WERI-Rb-1 (cell line): ENCODE measurements around the gene SHROOM2.

Experiments used
- DNase-seq: peaks from one replicate; pipeline ENCODE4 v3.0.0-alpha.2; 2020
- H3K27ac ChIP-seq: fragments of 250-450 bp; sonication (Bioruptor Pico); 2 replicates; pipeline ENCODE4 v1.5.1; 2020; ENCODE audit warnings: mild to moderate bottlenecking, moderate library complexity
- H3K27me3 ChIP-seq: fragments of 250-450 bp; sonication (Bioruptor Pico); 2 replicates; pipeline ENCODE4 v1.5.1; 2021; ENCODE audit warnings: mild to moderate bottlenecking, low read depth, moderate library complexity; ENCODE audit not compliant: insufficient read depth, severe bottlenecking
- H3K36me3 ChIP-seq: fragments of 250-450 bp; sonication (Bioruptor Pico); 2 replicates; pipeline ENCODE4 v1.5.1; 2020; ENCODE audit warnings: mild to moderate bottlenecking, moderate library complexity
- H3K4me3 ChIP-seq: 2 replicates; pipeline ENCODE4 v1.5.1; 2011; ENCODE audit warnings: low read depth, mild to moderate bottlenecking, control low read depth, low read length
- H3K9me3 ChIP-seq: fragments of 250-450 bp; sonication (Bioruptor Pico); 2 replicates; pipeline ENCODE4 v1.5.1; 2021; ENCODE audit warnings: mild to moderate bottlenecking, moderate library complexity; ENCODE audit not compliant: severe bottlenecking
- CTCF ChIP-seq: IDR thresholded peaks from 2 replicates; pipeline ENCODE4 v1.5.1; 2011; ENCODE audit warnings: low read depth, mild to moderate bottlenecking, control low read depth, inconsistent platforms, low read length

Gene SHROOM2

DNA sequence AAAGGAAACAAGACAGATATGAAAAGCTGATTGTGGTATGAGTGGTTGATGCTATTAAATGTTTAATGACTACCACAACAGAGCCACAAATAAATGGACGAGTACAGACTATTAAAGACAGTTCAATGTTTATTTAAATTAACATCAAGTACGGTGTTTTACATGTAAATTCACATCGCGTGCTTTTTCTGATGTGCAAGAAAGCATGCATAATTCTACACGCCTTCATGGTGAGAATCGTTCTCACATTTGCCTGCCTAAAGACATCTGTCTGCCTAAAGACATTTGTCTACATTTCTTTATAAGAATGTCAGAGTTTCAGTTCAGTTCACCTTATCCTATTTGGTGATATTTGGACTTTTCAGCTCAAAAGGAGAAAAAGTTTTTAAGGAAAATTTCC lies 13.3 kb upstream of the SHROOM2 start:
- no peak for TF ChIP-seq CTCF
- Histone ChIP-seq H3K27ac (no peak overlapping the region), H3K36me3 (no peaks in the 10 kb centered on the region), H3K27me3 (peaks cover 6% of the 10 kb centered on the region), H3K4me3 (no peak overlapping the region), H3K9me3 (no peaks in the 10 kb centered on the region)
- no peak for DNase-seq

GRCh38 chrX:9775930-9776329 lies 10.3 kb upstream of the SHROOM2 start:
- no peak overlapping the region for H3K4me3 ChIP-seq
- no peak overlapping the region for H3K27ac ChIP-seq
- peaks cover 9% of the 10 kb centered on the region for H3K27me3 ChIP-seq
- H3K9me3 ChIP-seq: no peaks in the 10 kb centered on the region
- no peak for TF ChIP-seq CTCF
- DNase-seq: no peak
- no peaks in the 10 kb centered on the region for H3K36me3 ChIP-seq

DNA sequence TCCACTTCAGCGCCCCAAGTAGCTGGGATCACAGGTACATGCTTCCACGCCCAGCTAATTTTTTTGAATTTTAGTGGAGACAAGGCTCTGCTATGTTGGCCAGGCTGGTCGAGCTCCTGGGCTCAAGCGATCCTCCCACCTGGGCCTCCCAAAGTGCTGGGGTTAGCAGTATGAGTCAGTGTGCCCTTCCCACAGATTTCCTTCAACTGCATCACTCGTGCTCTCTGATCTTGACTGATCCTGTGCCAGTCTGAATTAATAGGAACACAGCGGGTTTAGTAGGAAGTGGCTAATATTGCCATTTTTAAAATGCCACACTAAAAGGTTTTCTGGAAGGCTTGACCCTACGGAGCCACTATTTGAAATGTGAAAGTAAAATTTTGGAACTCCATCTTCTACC lies 4.3 kb upstream of the SHROOM2 start:
- H3K4me3 ChIP-seq: no peak overlapping the region
- no peak for TF ChIP-seq CTCF
- H3K27ac ChIP-seq: no peak overlapping the region
- no peaks in the 10 kb centered on the region for H3K9me3 ChIP-seq
- H3K27me3 ChIP-seq: peaks cover 13% of the 10 kb centered on the region
- DNase-seq: no peak
- no peaks in the 10 kb centered on the region for H3K36me3 ChIP-seq

DNA sequence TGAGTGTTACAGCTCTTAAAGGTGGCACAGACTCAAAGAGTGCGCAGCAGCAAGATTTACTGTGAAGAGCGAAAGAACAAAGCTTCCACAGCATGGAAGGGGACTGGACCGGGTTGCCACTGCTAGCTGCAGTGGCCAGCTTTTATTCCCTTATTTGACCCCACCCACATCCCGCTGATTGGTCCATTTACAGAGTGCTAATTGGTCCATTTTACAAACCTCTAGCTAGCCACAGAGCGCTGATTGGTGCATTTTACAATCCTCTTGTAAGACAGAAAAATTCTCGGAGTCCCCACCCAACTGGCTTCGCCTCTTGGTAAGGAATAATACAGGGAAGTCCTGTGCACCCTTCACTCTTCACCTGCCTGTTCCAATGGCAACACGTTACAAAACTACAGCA lies 1.9 kb upstream of the SHROOM2 start:
- H3K4me3 ChIP-seq: no peak overlapping the region
- no peak overlapping the region for H3K27ac ChIP-seq
- H3K36me3 ChIP-seq: no peaks in the 10 kb centered on the region
- H3K27me3 ChIP-seq: peaks cover 20% of the 10 kb centered on the region
- H3K9me3 ChIP-seq: no peaks in the 10 kb centered on the region
- no peak for DNase-seq
- no peak for TF ChIP-seq CTCF

- Histone ChIP-seq H3K36me3 (no peaks in the 10 kb centered on the region), H3K27ac (no peak overlapping the region), H3K4me3 (peak overlapping the region; percentile 48), H3K27me3 (peaks cover 20% of the 10 kb centered on the region), H3K9me3 (no peaks in the 10 kb centered on the region)
- no peak for TF ChIP-seq CTCF
- DNase-seq: no peak
These were observed 830 bp upstream of the SHROOM2 start for GRCh38 chrX:9785254-9785943.
